Caco-2 (cell line): Measurements from ENCODE around the gene TF. TPM values are rescaled to one million over a fixed set of nuclear protein-coding genes. Genes with fewer than 3 reads are reported as not detected.

Source experiments
- BruUV-seq: library from RNA; stranded (reverse); fragments of 400-500 nt; replicated peaks from 2 replicates; lab custom pipeline; 2021; lab: Mats Ljungman, UMichigan
- CTCF ChIA-PET: fragments of 300-600 bp; sonication (Branson Sonifier 250); formaldehyde crosslinking; loops from one replicate; lab custom pipeline; 2022; ENCODE audit warnings: antibody characterized with exemption; lab: Charles Lee
- POLR2A ChIA-PET: fragments of 300-600 bp; sonication (Branson Sonifier 250); formaldehyde crosslinking; loops from one replicate; lab custom pipeline; 2022; ENCODE audit warnings: antibody characterized with exemption; lab: Charles Lee
- DNase-seq, 2 experiments: peaks; one replicate each; pipeline versions ENCODE4 v3.0.0 to v3.0.0-alpha.2; 2020 to 2022
- H3K27me3 ChIP-seq: replicated peaks from 2 replicates; pipeline ENCODE4 v1.6.0; 2011; ENCODE audit warnings: low read length; ENCODE audit not compliant: control insufficient read depth, insufficient read depth
- H3K36me3 ChIP-seq: 2 replicates; pipeline ENCODE4 v1.5.1; 2011; ENCODE audit warnings: low read length; ENCODE audit not compliant: control insufficient read depth, insufficient read depth
- H3K4me1 ChIP-seq: fragments of 250-450 bp; sonication (Bioruptor Pico); 2 replicates; pipeline ENCODE4 v1.5.1; 2020; ENCODE audit warnings: mild to moderate bottlenecking
- H3K4me3 ChIP-seq: 2 replicates; pipeline ENCODE4 v1.5.1; 2011; ENCODE audit warnings: low read depth, mild to moderate bottlenecking, control low read depth, low read length
- H3K9me3 ChIP-seq: fragments of 250-450 bp; sonication (Bioruptor Pico); 2 replicates; pipeline ENCODE4 v1.5.1; 2020; ENCODE audit warnings: mild to moderate bottlenecking, moderate library complexity
- H3K27ac Mint-ChIP-seq: one replicate; pipeline ENCODE4 v1.8.0; 2022; ENCODE audit warnings: mixed read lengths; ENCODE audit not compliant: unreplicated experiment
- H3K27me3 Mint-ChIP-seq: one replicate; pipeline ENCODE4 v1.8.0; 2022; ENCODE audit warnings: mixed read lengths; ENCODE audit not compliant: insufficient read depth, unreplicated experiment
- H3K36me3 Mint-ChIP-seq: one replicate; pipeline ENCODE4 v1.8.0; 2022; ENCODE audit warnings: mild to moderate bottlenecking, mixed read lengths; ENCODE audit not compliant: insufficient read depth, unreplicated experiment
- H3K4me1 Mint-ChIP-seq: one replicate; pipeline ENCODE4 v1.8.0; 2022; ENCODE audit warnings: low read depth, mixed read lengths; ENCODE audit not compliant: unreplicated experiment
- H3K4me3 Mint-ChIP-seq: one replicate; pipeline ENCODE4 v1.8.0; 2022; ENCODE audit warnings: mild to moderate bottlenecking, moderate library complexity, mixed read lengths; ENCODE audit not compliant: unreplicated experiment
- H3K9me3 Mint-ChIP-seq: one replicate; pipeline ENCODE4 v1.8.0; 2022; ENCODE audit warnings: mixed read lengths; ENCODE audit not compliant: unreplicated experiment
- intact Hi-C: fragments of 100-400 bp; cut with micrococcal nuclease; formaldehyde crosslinking; loops from one replicate; pipeline ENCODE4 v1.10.0; 2022; ENCODE audit not compliant: unreplicated experiment
- total RNA-seq: library from RNA; stranded (reverse); gene quantifications from 2 replicates; pipeline ENCODE4 v1.2.3, GENCODE V29; 2022
- TF ChIP-seq, protein P1 (sequence below), 2 experiments: fragments of 200-600 bp in 1 of 2; IDR thresholded peaks; 1 replicate in 1 of 2; 2 replicates in 1 of 2; pipeline versions ENCODE4 v1.5.1 to v1.8.0; 2011 to 2022; ENCODE audit warnings: antibody characterized with exemption in 1 of 2, control low read depth in 1 of 2, inconsistent platforms in 1 of 2, low read depth in 1 of 2, low read length in 1 of 2, mild to moderate bottlenecking in 1 of 2, moderate library complexity in 1 of 2; ENCODE audit not compliant: insufficient read depth in 1 of 2, severe bottlenecking in 1 of 2, unreplicated experiment in 1 of 2

The TF gene
- total RNA-seq, 1 experiment from 2014 or later = 23.4 TPM

DNA sequence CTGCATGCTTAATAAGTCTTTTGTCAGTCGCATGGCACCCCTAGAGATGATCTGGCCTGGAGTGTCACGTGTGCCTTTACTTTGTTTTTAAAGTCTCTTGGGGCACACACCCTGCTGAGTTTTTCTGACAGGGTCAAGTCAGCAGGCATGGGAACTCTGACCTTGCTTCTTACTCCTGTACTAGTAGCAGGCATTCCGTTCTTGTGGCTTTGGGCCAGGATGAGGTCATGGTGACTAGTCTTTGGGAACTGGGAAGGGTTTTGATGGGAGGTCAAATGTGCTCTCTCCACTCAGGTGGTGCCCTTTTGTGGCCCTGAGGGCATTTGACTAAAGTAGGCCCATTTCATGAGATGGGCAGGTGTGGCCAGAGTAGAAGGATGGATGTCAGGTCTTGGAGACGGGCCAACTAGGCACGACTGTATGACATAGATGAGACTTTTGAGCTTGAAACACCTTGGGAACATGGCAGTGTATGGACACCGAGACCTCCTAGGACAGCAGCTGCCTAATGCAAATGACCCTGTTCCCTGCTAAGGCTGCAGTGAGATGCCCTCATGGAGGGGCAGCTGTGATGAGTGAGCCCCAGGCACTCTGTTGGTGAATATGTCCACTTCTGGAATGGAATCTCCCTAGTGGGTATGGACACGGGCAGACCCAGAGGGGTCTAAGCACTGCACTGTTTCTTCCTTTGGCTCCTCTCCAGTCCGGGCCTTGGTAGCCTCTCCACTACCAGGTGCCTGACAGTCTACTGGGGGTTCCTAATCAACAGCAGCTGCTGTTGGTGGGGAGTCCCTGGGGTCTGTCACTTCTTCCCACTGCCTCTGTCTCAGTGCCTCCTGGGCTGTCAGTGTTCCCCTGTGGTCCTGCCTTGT lies 75.8 kb downstream of the TF start:
- no peak overlapping the region for H3K4me3 Mint-ChIP-seq
- Histone ChIP-seq H3K36me3 (peaks cover 8% of the 10 kb centered on the region), H3K9me3 (no peaks in the 10 kb centered on the region), H3K4me3 (no peak overlapping the region), H3K27me3 (no peaks in the 10 kb centered on the region), H3K4me1 (no peaks in the 10 kb centered on the region)
- H3K36me3 Mint-ChIP-seq = peaks cover 47% of the 10 kb centered on the region
- no peak overlapping the region for H3K27ac Mint-ChIP-seq
- intact Hi-C loops = no loop called here
- POLR2A ChIA-PET = no interaction called here
- TF ChIP-seq, protein P1, sequence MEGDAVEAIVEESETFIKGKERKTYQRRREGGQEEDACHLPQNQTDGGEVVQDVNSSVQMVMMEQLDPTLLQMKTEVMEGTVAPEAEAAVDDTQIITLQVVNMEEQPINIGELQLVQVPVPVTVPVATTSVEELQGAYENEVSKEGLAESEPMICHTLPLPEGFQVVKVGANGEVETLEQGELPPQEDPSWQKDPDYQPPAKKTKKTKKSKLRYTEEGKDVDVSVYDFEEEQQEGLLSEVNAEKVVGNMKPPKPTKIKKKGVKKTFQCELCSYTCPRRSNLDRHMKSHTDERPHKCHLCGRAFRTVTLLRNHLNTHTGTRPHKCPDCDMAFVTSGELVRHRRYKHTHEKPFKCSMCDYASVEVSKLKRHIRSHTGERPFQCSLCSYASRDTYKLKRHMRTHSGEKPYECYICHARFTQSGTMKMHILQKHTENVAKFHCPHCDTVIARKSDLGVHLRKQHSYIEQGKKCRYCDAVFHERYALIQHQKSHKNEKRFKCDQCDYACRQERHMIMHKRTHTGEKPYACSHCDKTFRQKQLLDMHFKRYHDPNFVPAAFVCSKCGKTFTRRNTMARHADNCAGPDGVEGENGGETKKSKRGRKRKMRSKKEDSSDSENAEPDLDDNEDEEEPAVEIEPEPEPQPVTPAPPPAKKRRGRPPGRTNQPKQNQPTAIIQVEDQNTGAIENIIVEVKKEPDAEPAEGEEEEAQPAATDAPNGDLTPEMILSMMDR (IDR thresholded peaks at IDR 0.05; ENCODE audit: insufficient read depth in 1 of 2, low read depth in 1 of 2, low read length in 1 of 2, severe bottlenecking in 1 of 2, unreplicated experiment in 1 of 2) = no peak
- no peaks in the 10 kb centered on the region for H3K9me3 Mint-ChIP-seq
- H3K4me1 Mint-ChIP-seq = no peaks in the 10 kb centered on the region
- no TSS peak for BruUV-seq
- CTCF ChIA-PET = no interaction called here
- H3K27me3 Mint-ChIP-seq = no peaks in the 10 kb centered on the region
- DNase-seq = peak in 1 of 2 experiments; percentile 43

DNA sequence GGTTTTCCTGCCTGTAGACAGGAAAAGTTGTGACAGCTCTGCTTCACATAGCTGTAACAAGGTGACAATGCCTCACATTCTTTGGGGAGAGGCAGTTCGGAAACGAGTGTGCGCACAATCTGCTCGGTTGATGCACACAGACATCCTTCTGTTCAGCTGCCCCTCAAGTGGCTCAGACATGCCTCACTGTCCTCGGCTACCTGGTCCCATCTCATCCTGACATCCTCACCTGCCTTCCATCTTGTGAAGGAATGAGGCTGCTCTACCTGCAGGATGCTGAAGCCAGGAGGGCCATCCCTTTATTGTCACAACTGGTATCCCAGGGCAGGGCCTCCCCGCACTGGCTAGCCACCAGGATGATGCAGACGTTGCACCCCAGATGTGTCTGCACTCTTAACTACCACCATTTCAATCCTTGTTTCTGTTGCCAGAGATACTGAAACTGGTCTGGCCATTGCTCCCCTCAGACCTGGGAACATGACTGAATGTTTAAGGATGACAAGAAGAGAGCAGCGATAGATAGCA lies 78.8 kb downstream of the TF start:
- Histone ChIP-seq H3K4me3 (no peak overlapping the region), H3K36me3 (peaks cover 8% of the 10 kb centered on the region), H3K27me3 (no peaks in the 10 kb centered on the region), H3K9me3 (no peaks in the 10 kb centered on the region), H3K4me1 (no peaks in the 10 kb centered on the region)
- H3K9me3 Mint-ChIP-seq = no peaks in the 10 kb centered on the region
- ChIA-PET POLR2A (no interaction called here), CTCF (no interaction called here)
- TF ChIP-seq, protein P1 (IDR thresholded peaks at IDR 0.05; ENCODE audit: insufficient read depth in 1 of 2, low read depth in 1 of 2, low read length in 1 of 2, severe bottlenecking in 1 of 2, unreplicated experiment in 1 of 2) = no peak
- no peak overlapping the region for H3K4me3 Mint-ChIP-seq
- no TSS peak for BruUV-seq
- DNase-seq = no peak
- no peaks in the 10 kb centered on the region for H3K4me1 Mint-ChIP-seq
- no peaks in the 10 kb centered on the region for H3K27me3 Mint-ChIP-seq
- peaks cover 31% of the 10 kb centered on the region for H3K36me3 Mint-ChIP-seq
- H3K27ac Mint-ChIP-seq = no peak overlapping the region
- intact Hi-C loops = loop anchor here (5.0 kb wide), 1 partner anchor 72 kb away; the partner anchor contains the start of gene RAB6B

DNA sequence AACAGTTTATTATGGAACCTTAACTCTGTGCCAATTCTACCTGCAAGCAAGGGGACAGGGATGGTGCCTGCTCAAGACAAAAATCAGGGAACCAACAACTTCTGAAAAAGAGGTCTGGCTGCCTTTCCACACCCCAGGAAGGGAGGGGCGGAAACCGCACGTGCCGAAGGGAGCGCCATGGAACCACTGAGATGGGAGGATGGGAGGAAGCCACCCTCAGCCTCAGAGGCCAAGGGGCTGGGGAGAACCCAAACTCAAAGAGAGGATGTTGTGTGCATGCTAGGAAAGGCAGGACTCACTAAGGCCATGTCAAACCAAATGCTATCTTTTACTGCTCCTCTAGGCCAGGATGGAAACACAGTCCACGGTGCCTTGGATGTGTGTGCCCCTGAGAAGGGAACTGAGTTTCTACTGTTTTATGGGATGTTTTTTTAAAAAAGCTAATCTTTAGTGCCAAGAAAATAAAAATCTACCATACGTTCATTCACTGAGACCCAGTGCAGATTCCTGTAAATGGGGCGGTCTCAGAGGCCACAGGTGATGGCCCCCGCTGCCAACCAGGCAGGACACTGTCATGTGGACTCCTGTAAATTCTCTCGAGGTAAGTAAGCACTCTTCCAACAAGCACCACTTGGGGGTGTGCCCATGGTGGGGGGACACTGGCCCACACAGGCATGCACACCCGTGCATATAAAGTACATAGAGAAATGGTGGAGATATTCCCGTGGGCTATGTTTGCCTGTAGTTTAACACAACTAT lies 80.0 kb downstream of the TF start:
- intact Hi-C loops = loop anchor here (5.0 kb wide), 1 partner anchor 71 kb away; the partner anchor contains the start of gene RAB6B
- H3K27me3 ChIP-seq = no peaks in the 10 kb centered on the region
- no peak overlapping the region for H3K4me3 ChIP-seq
- ChIA-PET POLR2A (no interaction called here), CTCF (no interaction called here)
- TF ChIP-seq, protein P1 (IDR thresholded peaks at IDR 0.05; ENCODE audit: insufficient read depth in 1 of 2, low read depth in 1 of 2, low read length in 1 of 2, severe bottlenecking in 1 of 2, unreplicated experiment in 1 of 2) = no peak
- peaks cover 20% of the 10 kb centered on the region for H3K36me3 Mint-ChIP-seq
- BruUV-seq = no TSS peak
- H3K36me3 ChIP-seq = peaks cover 5% of the 10 kb centered on the region
- no peaks in the 10 kb centered on the region for H3K4me1 ChIP-seq
- no peaks in the 10 kb centered on the region for H3K9me3 ChIP-seq
- no peaks in the 10 kb centered on the region for H3K4me1 Mint-ChIP-seq
- no peak for DNase-seq
- no peak overlapping the region for H3K27ac Mint-ChIP-seq
- H3K4me3 Mint-ChIP-seq = no peak overlapping the region
- H3K9me3 Mint-ChIP-seq = no peaks in the 10 kb centered on the region
- H3K27me3 Mint-ChIP-seq = no peaks in the 10 kb centered on the region
